GM18502 (cell line): Measurements from ENCODE around the gene SUGCT.
"Not testable (repeated sequence)": the region's sequence is repeated elsewhere in the genome, so short reads cannot be mapped to it uniquely, and the experiment has no call there.

ENCODE experiments used
- ATAC-seq: cut with Tn5 transposase; IDR thresholded peaks from one replicate; pipeline ENCODE4 v1.9.1; 2021; ENCODE audit warnings: mild to moderate bottlenecking; ENCODE audit not compliant: unreplicated experiment, poor library complexity

SUGCT gene

GRCh38 chr7:40134428-40135316 is at the start of gene SUGCT, which contains the start of gene MPLKIP:
TSS of gene SUGCT (plus strand) at chr7:40135005.
TSS of gene MPLKIP (minus strand) at chr7:40134622. CDS start at chr7:40134567, 55 bp downstream.
- peak; percentile 91 for ATAC-seq

- ATAC-seq = no peak
These were observed 42.6 kb upstream of the SUGCT start for GRCh38 chr7:40092182-40092581.

GRCh38 chr7:40093631-40094350 is 41.0 kb upstream of the SUGCT start:
- ATAC-seq = no peak

GRCh38 chr7:40095230-40095629 is 39.6 kb upstream of the SUGCT start:
- ATAC-seq = no peak

GRCh38 chr7:40095695-40096327 is 39.0 kb upstream of the SUGCT start:
- ATAC-seq = no peak

GRCh38 chr7:40097728-40098127 is 37.1 kb upstream of the SUGCT start:
- no peak for ATAC-seq

- ATAC-seq = no peak
These were observed 36.0 kb upstream of the SUGCT start for GRCh38 chr7:40098810-40099209.

GRCh38 chr7:40099837-40100236 is 35.0 kb upstream of the SUGCT start:
- no peak for ATAC-seq

GRCh38 chr7:40101201-40101600 is 33.6 kb upstream of the SUGCT start:
- ATAC-seq = no peak

- no peak for ATAC-seq
These were observed 31.9 kb upstream of the SUGCT start for GRCh38 chr7:40102897-40103296.

GRCh38 chr7:40105879-40106473 is 28.8 kb upstream of the SUGCT start:
- no peak for ATAC-seq

- ATAC-seq = no peak
These were observed 18.9 kb upstream of the SUGCT start for GRCh38 chr7:40115936-40116335.

GRCh38 chr7:40117199-40117598 is 17.6 kb upstream of the SUGCT start:
- ATAC-seq = not testable (repeated sequence)

- ATAC-seq = not testable (repeated sequence)
These were observed 16.6 kb upstream of the SUGCT start for GRCh38 chr7:40118201-40118600.

GRCh38 chr7:40120020-40120419 is 14.8 kb upstream of the SUGCT start:
- no peak for ATAC-seq

- not testable (repeated sequence) for ATAC-seq
These were observed 12.5 kb upstream of the SUGCT start for GRCh38 chr7:40122100-40122939.

- ATAC-seq = no peak
These were observed 11.9 kb upstream of the SUGCT start for GRCh38 chr7:40122940-40123254.

- ATAC-seq = peak; percentile 60
These were observed 1.0 kb upstream of the SUGCT start for GRCh38 chr7:40133561-40134427.

- ATAC-seq = no peak
These were observed 459 bp downstream of the SUGCT start for GRCh38 chr7:40135317-40135610.
